ENCODE data around the gene ACCS. TPM values are rescaled to one million over a fixed set of nuclear protein-coding genes. Genes with fewer than 3 reads are reported as not detected.

The ACCS gene
- 16.0 and 20.8 TPM in 2 replicates for total RNA-seq

GRCh38 chr11:44065841-44066731, at the start of gene ACCS:
ACCS (plus strand) TSS chr11:44066270; CDS start chr11:44067628, 1,358 bp downstream.

GRCh38 chr11:44047931-44048431, 18.1 kb upstream of the ACCS start, which contains the start of gene ACCSL:
ACCSL (plus strand) TSS chr11:44047981; CDS start chr11:44048037, 56 bp downstream.

GRCh38 chr11:44095506-44096359, 29.7 kb downstream of the ACCS start, which contains the start of gene EXT2:
EXT2 (plus strand) TSS chr11:44095678; CDS start chr11:44107713, 12,035 bp downstream.

Other genes starting within 250 kb of the ACCS start
- gene ALKBH3, start 185.4 kb upstream of the ACCS start, total RNA-seq = 32.1 and 39.4 TPM in 2 replicates
- 0.29 and 9.1 TPM in 2 replicates for gene C11orf96, start 123.6 kb upstream of the ACCS start, total RNA-seq
- gene ACCSL, start 18.3 kb upstream of the ACCS start, total RNA-seq = not detected in 2 replicates
- gene EXT2, start 29.4 kb downstream of the ACCS start, total RNA-seq = 137 and 234 TPM in 2 replicates
- 0.58 and 2.0 TPM in 2 replicates for gene ALX4, start 243.9 kb downstream of the ACCS start, total RNA-seq